Skin epidermis (tissue), 12 donors: ENCODE results near the gene KRTAP9-2.
"Not testable (repeated sequence)": the region's sequence is repeated elsewhere in the genome, so short reads cannot be mapped to it uniquely, and the experiment has no call there.

ENCODE experiments used
- H3K27ac ChIP-seq, 21 experiments: fragments of 200-600 bp; sonication (generic) in 11 of 21; one replicate each; pipeline ENCODE4 v1.5.0; 2020; ENCODE audit warnings: mild to moderate bottlenecking in 3 of 21, inconsistent platforms in 2 of 21, moderate library complexity in 2 of 21
- H3K4me3 ChIP-seq, 7 experiments: fragments of 200-600 bp; sonication (generic) in 2 of 7; one replicate each; pipeline ENCODE4 v1.5.0; 2020; ENCODE audit warnings: inconsistent platforms in 2 of 7, mild to moderate bottlenecking in 2 of 7, moderate library complexity in 1 of 7

Gene KRTAP9-2, protein sequence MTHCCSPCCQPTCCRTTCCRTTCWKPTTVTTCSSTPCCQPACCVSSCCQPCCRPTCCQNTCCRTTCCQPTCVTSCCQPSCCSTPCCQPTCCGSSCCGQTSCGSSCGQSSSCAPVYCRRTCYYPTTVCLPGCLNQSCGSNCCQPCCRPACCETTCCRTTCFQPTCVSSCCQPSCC

DNA sequence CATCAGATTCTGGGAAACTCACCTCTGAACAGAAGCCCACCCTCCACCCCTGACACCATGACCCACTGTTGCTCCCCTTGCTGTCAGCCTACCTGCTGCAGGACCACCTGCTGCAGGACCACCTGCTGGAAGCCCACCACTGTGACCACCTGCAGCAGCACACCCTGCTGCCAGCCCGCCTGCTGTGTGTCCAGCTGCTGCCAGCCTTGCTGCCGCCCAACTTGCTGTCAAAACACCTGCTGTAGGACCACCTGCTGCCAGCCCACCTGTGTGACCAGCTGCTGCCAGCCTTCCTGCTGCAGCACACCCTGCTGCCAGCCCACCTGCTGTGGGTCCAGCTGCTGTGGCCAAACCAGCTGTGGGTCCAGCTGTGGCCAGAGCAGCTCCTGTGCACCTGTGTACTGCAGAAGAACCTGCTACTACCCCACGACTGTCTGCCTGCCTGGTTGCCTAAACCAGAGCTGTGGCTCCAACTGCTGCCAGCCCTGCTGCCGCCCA is at the start of gene KRTAP9-2:
Gene KRTAP9-2, plus strand, starts transcription at position 51 of the 498 bp plus-strand sequence. Its CDS starts 7 bp downstream, at position 58.
- not testable (repeated sequence) for H3K27ac ChIP-seq, H3K4me3 ChIP-seq

DNA sequence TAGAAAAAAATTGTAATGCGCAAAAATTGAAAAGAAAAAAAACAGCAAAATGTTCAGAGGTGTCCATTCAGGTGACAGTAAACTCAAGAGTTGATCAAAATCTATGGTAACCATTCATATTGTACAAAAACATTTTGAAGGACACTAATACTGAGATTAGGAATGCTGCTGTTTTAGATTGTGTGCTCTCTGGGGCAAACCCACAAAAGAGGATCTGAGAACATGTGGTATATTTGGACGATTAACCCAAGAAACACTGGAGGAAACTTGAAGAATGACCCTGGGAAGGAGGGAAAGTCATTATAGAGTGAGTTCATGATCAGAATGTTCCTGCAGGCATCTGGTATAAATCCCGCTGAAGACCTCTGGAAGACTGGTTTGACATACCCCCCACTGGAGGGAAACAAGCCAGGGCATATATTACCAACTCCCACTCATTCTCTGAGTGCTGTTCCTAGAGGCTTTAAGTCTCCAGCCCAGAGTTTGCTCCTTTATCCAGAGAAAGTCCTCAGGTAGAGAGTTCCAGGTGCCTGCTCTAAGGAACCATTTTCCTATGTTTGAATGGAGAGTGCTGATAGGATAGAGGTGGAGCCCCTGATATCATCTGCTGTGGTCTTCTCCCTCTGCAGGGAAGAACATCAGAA is 49.6 kb upstream of the KRTAP9-2 start:
- no peak overlapping the region for H3K4me3 ChIP-seq

DNA sequence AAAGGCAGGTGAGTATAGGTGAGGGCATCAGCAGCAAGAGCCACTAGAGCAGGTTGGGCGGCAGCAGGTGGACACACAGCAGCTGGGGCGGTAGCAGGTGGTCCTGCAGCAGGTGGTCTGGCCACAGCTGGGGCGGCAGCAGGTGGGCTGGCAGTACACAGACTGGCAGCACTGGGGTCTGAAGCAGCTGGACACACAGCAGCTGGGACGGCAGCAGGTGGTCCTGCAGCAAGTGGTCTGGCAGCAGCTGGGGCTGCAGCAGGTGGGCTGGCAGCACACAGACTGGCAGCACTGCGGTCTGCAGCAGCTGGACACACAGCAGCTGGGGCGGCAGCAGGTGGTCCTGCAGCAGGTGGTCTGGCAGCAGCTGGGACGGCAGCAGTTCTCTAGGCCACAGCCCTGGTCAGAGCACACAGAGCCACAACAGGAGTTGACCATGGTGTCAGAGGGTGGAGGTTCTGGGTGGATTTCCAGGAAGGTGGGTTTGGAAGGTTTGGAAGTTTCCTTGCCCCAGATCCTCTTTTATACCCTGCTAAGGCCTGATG is 48.6 kb upstream of the KRTAP9-2 start, which contains the start of gene KRTAP4-2:
Gene KRTAP4-2, minus strand, starts transcription at position 495 of the 545 bp plus-strand sequence. Its CDS starts 57 bp downstream, at position 438.
- no peak within 1 kb of the TSS for H3K4me3 ChIP-seq
- no peak within 1 kb of the TSS for H3K27ac ChIP-seq

More for the DNA sequence above, 49.6 kb upstream of the KRTAP9-2 start:
- no peak overlapping the region for H3K27ac ChIP-seq

DNA sequence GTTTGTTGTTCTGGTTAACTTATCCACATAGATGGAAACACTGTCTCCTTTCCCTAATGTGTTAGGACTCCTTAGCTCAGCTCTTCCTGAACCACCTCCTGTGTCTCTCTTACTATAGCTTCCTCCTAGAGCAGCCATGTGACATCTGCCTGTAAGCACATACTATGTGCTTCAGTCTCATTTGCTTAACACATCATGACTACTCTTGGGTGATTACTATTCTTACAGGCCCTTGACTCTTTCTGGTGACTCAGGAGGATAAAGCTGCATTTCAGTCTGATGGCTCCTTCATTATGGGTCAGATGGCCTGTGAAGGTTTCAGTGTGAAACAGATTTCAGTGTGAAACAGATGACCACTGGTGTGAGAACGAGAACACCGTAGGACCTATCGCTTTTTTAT is 48.1 kb upstream of the KRTAP9-2 start:
- no peak overlapping the region for H3K27ac ChIP-seq
- H3K4me3 ChIP-seq = no peak overlapping the region

DNA sequence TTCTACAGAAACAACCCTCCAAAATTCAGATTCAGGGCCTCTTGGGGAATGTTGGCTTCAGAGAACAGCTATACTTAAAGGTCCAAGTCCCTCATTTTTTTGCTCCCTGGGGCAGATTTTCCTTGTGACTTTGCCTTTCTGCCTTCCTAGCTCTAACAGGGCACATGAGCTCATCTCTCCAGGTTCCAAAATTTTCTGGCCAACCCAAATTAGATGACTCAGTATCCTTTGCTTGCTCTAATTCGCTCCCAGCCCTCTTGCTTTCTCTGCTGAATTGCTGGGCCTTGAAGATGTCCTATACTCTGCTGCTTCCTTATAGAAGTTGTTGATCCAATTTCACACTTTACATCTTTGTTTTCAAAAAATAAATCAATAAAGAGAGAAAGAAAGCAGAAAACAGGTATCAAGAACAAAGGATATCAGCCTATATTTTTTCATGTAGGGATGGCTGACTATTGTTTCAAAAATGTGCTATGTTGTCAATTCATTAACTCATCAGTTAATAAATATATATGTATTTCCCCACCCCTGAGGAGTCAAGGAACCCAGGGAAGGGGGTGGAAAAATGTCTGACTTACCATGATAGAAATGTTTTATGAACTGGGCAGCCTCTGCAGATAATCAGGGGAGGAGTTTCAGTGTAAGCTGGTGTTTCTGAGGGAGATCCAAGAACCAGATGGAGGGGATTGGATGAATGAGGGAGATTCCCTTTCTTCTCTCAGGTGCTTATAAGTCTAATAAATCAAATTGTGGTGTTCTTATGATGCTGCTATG is 47.4 kb upstream of the KRTAP9-2 start:
- no peak overlapping the region for H3K27ac ChIP-seq
- H3K4me3 ChIP-seq = no peak overlapping the region

DNA sequence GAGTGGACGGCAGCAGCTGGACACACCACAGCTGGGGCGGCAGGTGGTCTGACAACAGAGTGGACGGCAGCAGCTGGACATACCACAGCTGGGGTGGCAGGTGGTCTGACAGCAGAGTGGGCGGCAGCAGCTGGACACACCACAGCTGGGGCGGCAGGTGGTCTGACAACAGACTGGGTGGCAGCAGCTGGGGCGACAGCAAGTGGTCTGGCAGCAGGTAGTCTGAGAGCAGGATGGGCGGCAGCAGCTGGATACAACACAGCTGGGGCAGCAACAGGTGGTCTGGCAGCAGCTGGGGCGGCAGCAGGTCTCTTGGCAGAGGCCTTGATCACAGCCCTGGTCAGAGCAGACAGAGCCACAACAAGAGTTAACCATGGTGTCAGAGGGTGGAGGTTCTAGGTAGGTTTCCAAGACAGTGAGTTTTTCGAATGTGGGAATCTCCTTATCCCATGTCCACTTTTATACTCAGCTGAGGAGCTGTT is 41.9 kb upstream of the KRTAP9-2 start, which contains the start of gene KRTAP4-1:
Gene KRTAP4-1, minus strand, starts transcription at position 432 of the 482 bp plus-strand sequence. Its CDS starts 57 bp downstream, at position 375.
- H3K4me3 ChIP-seq = no peak within 1 kb of the TSS
- H3K27ac ChIP-seq = no peak within 1 kb of the TSS

DNA sequence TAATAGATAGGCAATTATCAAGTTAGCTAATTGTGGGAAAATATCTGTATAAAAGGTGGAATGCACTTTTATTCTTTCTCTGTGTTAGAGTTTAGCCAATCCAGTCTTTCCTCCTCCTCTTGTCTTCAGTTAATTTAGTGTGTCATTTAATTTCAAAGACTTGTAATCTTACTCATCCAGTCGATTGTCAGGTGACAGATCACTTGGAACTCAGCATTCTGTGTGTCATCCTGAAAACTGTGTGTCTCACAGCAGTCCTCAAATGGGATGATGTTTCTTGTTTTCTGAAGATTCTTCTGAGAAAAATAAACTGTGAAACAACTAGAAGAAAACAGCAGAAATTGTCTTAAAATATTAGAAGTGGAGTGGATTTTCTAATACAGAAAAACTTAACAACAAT is 41.4 kb upstream of the KRTAP9-2 start:
- no peak overlapping the region for H3K27ac ChIP-seq
- H3K4me3 ChIP-seq = no peak overlapping the region

DNA sequence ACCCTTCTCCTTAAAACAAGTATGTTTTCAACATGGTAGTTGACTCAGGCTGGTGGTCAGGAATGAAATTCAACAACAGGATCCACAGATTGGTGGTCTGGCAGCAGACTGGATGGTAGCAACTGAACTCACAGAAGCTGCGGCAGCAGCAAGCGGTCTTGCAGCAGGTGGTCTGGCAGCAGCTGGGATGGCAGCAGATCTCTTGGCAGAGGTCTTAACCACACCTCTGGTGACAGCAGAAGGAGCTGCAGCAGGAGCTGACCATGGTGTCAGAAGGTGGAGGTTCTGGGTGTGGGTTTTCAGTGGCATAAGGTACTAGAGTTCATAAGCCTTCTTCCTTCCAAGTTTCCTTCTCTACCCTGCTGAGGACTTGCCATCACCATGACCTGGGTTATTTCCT is 39.6 kb upstream of the KRTAP9-2 start:
- H3K4me3 ChIP-seq = no peak overlapping the region
- no peak overlapping the region for H3K27ac ChIP-seq

DNA sequence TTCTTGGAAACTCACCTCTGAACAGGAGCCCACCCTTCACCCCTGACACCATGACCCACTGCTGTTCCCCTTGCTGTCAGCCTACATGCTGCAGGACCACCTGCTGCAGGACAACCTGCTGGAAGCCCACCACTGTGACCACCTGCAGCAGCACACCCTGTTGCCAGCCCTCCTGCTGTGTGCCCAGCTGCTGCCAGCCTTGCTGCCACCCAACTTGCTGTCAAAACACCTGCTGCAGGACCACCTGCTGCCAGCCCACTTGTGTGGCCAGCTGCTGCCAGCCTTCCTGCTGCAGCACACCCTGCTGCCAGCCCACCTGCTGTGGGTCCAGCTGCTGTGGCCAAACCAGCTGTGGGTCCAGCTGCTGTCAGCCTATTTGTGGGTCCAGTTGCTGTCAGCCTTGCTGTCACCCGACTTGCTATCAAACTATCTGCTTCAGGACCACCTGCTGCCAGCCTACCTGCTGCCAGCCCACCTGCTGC is 36.6 kb upstream of the KRTAP9-2 start, which contains the start of gene KRTAP9-1:
Gene KRTAP9-1, plus strand, starts transcription at position 51 of the 482 bp plus-strand sequence. Its CDS starts 0 bp downstream, at position 51.
- H3K4me3 ChIP-seq, H3K27ac ChIP-seq: not testable (repeated sequence)

DNA sequence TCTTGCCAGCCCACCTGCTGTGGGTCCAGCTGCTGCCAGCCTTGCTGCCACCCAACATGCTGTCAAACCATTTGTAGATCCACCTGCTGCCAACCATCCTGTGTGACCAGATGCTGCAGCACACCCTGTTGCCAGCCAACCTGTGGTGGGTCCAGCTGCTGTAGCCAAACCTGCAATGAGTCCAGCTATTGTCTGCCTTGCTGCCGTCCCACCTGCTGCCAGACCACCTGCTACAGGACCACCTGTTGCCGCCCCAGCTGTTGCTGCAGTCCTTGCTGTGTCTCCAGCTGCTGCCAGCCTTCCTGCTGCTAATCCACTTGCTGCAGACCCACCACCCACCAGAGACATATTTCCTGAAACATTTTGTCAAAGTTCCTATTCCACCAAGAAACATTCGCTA is 36.1 kb upstream of the KRTAP9-2 start:
- H3K4me3 ChIP-seq = no peak overlapping the region
- H3K27ac ChIP-seq = no peak overlapping the region

DNA sequence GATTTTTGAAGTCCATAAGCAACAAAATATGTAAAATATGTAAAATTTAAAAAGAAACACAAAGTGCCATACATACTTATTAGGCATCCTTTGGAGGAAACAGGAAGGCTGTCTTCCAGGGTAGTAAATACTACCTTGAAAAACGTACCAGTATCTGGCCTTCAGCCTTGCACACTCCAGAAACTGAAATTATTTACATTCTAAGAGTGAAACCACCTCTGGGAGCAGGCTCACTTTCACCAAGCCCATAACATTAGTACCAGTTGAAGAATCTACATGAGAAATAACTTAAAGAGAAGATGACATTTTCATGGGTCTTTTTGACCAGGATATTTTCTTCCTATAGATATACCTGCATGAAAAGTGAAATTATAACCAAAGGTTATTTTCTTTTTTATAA is 30.4 kb upstream of the KRTAP9-2 start:
- Histone ChIP-seq H3K4me3 (no peak overlapping the region), H3K27ac (no peak overlapping the region)

DNA sequence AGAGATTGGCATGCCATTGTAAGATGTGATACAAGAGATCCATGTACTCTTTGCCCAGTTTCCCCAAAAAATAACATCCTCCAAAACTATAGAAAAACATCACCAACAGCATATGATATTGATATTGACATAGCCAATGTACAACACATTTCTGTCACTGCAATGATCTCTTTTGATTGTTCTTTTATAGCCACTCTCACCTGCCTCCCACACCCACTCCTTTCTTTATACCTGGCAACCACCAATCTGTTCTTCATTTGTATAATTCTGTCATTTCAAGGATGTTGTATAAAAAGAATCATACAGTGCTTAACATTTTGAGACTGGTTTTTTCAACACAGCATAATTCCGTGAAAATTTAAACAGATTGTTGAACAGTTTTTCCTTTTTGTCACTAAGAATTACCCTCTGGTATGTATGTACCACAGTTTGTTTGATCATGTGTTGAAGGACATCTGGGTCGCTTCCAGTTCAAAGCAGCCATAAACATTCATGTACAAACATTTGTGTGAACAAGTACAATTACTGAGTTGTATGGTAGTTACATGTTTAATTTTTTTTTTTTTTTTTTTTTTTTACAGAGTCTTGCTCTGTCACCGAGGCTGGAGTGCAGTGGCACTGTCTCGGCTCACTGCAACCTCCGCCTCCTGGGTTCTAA is 26.9 kb upstream of the KRTAP9-2 start:
- Histone ChIP-seq H3K27ac (no peak overlapping the region), H3K4me3 (no peak overlapping the region)

DNA sequence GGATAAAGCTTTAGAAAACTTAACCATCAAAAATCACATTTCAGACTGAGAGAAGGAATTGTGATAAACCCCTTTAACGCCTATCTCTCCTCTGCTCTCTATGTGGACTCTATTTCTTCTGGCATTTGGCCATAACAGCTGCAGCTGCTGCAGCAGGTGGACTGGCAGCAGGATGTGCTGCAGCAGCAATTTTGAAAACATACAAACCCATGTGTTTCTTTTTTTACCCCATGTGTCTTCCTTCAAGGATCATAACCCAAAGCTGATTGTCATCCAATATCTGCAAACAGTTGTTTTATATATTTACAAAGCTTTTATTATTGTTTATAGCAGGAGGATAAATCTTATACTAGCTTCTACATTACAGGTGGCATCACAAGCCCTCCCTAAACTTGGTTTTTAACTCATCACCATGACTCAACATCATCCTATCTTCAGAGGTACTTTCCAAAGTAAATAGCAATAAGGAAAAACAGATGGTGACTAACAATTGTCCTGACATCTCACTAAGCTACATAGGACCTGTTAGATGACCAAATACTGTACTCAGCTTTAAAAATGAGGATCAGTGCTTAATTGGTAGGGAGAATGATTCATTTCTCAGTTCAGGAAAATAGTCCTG is 14.5 kb upstream of the KRTAP9-2 start:
- H3K4me3 ChIP-seq = no peak overlapping the region

DNA sequence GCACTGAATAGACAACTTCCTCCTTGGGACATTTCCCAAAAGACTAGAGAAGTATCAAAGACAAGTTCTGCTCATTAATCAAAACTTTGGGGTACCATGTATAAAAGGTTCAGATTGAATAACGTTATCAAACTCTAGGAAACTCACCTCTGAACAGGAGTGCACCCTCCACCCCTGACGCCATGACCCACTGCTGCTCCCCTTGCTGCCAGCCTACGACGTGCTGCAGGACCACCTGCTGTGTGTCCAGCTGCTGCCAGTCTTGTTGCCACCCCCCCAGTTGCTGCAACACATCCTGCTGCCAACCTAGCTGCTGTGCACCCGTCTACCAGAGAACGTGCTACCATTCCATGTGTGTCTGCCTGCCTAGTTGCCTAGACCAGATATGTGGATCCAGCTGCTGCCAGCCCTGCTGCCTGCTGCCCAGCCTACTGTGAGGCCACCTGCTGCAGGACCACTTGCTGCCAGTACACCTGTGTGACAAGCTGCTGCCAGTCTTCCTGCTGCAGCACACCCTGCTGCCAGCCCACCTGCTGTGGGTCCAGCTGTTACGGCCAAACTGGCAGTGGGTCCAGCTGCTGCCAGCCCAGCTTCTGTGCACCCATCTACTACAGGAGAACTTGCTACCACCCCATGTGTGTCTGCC is 13.8 kb upstream of the KRTAP9-2 start:
- Histone ChIP-seq H3K4me3 (no peak overlapping the region), H3K27ac (no peak overlapping the region)

More for the DNA sequence above, 14.5 kb upstream of the KRTAP9-2 start:
- no peak overlapping the region for H3K27ac ChIP-seq

DNA sequence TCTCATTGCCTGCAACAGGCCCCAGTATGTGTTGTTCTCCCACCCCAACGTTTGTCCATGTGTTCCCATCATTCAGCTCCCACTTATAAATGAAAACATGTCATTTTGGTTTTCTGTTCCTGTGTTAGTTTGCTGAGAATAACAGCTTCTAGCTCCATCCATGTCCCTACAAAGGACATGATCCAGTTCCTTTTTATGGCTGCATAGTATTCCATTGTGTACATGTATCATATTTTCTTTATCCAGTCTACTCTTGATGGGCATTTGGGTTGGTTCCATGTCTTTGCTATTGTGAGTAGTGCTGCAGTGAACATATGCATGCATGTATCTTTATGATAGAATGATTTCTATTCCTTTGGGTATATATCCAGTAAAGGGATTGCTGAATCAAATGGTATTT is 10.8 kb upstream of the KRTAP9-2 start:
- Histone ChIP-seq H3K27ac (no peak overlapping the region), H3K4me3 (no peak overlapping the region)

DNA sequence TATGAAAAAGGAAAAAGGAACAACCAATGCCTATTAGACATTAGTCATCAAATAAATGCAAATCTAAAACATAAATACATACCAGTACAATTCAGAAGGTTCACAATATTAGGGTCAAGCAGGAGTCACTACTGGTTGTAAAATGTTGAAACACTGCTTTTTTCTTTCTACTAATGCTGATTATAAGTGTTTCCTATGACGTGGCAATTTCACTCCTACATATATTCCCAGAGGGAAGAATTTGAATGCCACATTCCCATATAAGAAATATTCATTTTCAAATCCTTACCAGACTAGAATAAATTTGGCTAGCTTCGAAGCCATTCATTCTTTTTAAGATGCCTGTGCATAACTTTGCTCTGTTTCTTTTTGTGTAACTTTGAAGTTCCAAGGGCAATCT is 2.6 kb upstream of the KRTAP9-2 start:
- H3K4me3 ChIP-seq = no peak overlapping the region

DNA sequence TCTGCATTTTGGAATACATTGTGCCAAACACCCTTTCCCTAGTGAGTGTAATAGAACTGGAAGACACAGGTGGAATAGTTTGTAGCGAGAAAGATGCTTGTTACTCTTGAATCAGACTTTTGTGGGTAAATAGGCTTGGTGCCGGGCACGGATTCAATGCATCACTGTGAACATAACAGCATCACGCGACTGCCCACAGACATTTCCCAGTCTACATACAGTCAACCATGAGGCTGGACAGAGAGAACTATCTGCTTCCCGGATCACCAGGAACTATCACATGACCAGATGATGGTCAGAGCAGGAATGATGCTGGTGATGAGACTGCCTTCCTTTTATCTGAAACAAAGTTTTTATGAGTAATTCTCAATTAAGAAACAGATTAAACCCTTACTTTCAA is 397 bp upstream of the KRTAP9-2 start:
- H3K4me3 ChIP-seq = no peak overlapping the region
- no peak overlapping the region for H3K27ac ChIP-seq

More for the DNA sequence above, 2.6 kb upstream of the KRTAP9-2 start:
- H3K27ac ChIP-seq = no peak overlapping the region

DNA sequence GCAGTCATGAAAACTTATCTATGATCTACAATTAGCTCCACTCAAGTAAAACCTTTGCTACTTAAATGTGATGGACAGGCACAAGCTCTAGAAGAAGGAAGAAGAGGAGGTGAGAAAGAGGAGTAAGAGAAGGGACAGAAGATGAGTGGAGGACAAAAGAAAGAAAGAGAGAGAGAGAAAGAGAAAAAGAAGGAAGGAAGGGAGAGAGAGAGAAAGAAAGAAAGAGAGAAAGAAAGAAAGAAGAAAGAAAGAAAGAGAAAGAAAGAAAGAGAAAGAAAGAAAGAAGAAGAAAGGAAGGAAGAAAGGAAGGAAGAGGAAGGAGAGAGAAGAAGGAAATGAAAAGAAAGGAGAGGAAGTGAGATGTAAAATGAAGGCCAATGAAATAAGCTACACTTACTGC is 3.6 kb downstream of the KRTAP9-2 start:
- Histone ChIP-seq H3K27ac (no peak overlapping the region), H3K4me3 (no peak overlapping the region)
